ENCODE measurements around the gene DNER.

- TF ChIP-seq CTCF (optimal IDR thresholded peaks at IDR 0.05 in 1 of 3, IDR thresholded peaks at IDR 0.05 in 1 of 3, conservative IDR thresholded peaks at IDR 0.05 in 1 of 3; ENCODE audit: extremely low read depth in 1 of 3, insufficient read depth in 2 of 3, low read length in 3 of 3) (no peak), EZH2 (IDR thresholded peaks at IDR 0.05; ENCODE audit: low read length) (no peak)
Observed at GRCh38 chr2:229654437-229654836, 59.9 kb downstream of the DNER start.

Measured in keratinocyte (primary cell).